A549 (cell line): Measurements from ENCODE around the gene DEPDC1B. TPM values are rescaled to one million over a fixed set of nuclear protein-coding genes. Genes with fewer than 3 reads are reported as not detected.

Experiments used
- ATAC-seq, 2 experiments: fragments of 200-7000 bp in 1 of 2; fragments of >200 bp in 1 of 2; cut with Nextera tagmentation in 1 of 2; cut with Tn5 transposase in 1 of 2; 3 replicates each; pipeline versions ENCODE4 v1.8.0 to v1.9.1; 2018 to 2020; ENCODE audit warnings: mild to moderate bottlenecking in 1 of 2, moderate library complexity in 1 of 2
- CTCF ChIA-PET: fragments of 300-600 bp; sonication (Branson Sonifier 250); formaldehyde crosslinking; extraction: SDS; loops from one replicate; lab custom pipeline; 2021; ENCODE audit warnings: antibody characterized with exemption, inconsistent platforms; lab: Yijun Ruan, JAX
- POLR2A ChIA-PET: fragments of 350-600 bp; formaldehyde crosslinking; extraction: SDS; loops from one replicate; lab custom pipeline; 2021; ENCODE audit warnings: antibody characterized with exemption, inconsistent platforms; lab: Yijun Ruan, JAX
- DNase-seq, 2 experiments: peaks; one replicate each; pipeline versions ENCODE4 v3.0.0 to v3.0.0-alpha.2; 2011 to 2016; ENCODE audit warnings: low read depth in 1 of 2, low spot score in 1 of 2
- FAIRE-seq: peaks from 2 replicates; lab custom pipeline; 2011; peaks lifted over from hg19 to GRCh38; lab: Jason Lieb, UNC
- H3K27ac ChIP-seq, 2 experiments: fragments of >200 bp; sonication (Bioruptor Twin); formaldehyde crosslinking; 3 replicates each; pipeline ENCODE4 v1.5.1; 2016 to 2017
- H3K4me1 ChIP-seq: fragments of >200 bp; sonication (Bioruptor Twin); formaldehyde crosslinking; 3 replicates; pipeline ENCODE4 v1.6.1; 2016
- H3K4me2 ChIP-seq: fragments of >200 bp; sonication (Bioruptor Twin); formaldehyde crosslinking; 3 replicates; pipeline ENCODE4 v1.6.1; 2016
- H3K4me3 ChIP-seq: fragments of >200 bp; sonication (Bioruptor Twin); formaldehyde crosslinking; 3 replicates; pipeline ENCODE4 v1.5.1; 2016
- H3K9me3 ChIP-seq: fragments of >200 bp; sonication (Bioruptor Twin); formaldehyde crosslinking; 3 replicates; pipeline ENCODE4 v1.6.1; 2016
- EHMT2 ChIP-seq: fragments of 200-600 bp; sonication (generic); IDR thresholded peaks from 2 replicates; pipeline ENCODE4 v1.6.1; 2016; ENCODE audit warnings: antibody characterized with exemption, low read depth, mild to moderate bottlenecking, moderate library complexity
- ESRRA ChIP-seq: fragments of 150-350 bp; IDR thresholded peaks from 2 replicates; pipeline ENCODE4 v1.6.1; 2014; ENCODE audit warnings: mild to moderate bottlenecking, low read length, borderline replicate concordance
- FOSB ChIP-seq: fragments of 250-450 bp; sonication (Bioruptor Pico); IDR thresholded peaks from 2 replicates; pipeline ENCODE4 v1.5.0; 2020; ENCODE audit warnings: mild to moderate bottlenecking, moderate library complexity
- HDAC2 ChIP-seq: fragments of 200-600 bp; sonication (generic); IDR thresholded peaks from 2 replicates; pipeline ENCODE4 v1.6.1; 2016
- HOXA7 ChIP-seq: fragments of 250-450 bp; sonication (Bioruptor Pico); IDR thresholded peaks from 2 replicates; pipeline ENCODE4 v1.5.0; 2020; ENCODE audit warnings: mild to moderate bottlenecking, moderate library complexity
- HOXB13 ChIP-seq: fragments of 250-450 bp; sonication (Bioruptor Pico); IDR thresholded peaks from 2 replicates; pipeline ENCODE4 v1.5.0; 2020; ENCODE audit warnings: low read depth, mild to moderate bottlenecking, moderate library complexity
- HOXB5 ChIP-seq: fragments of 250-450 bp; sonication (Bioruptor Pico); IDR thresholded peaks from 2 replicates; pipeline ENCODE4 v1.5.0; 2020; ENCODE audit warnings: mild to moderate bottlenecking, moderate library complexity
- JUN ChIP-seq, 2 experiments: fragments of >200 bp; sonication (Bioruptor Twin); formaldehyde crosslinking; IDR thresholded peaks; 2 replicates in 1 of 2; 3 replicates in 1 of 2; pipeline ENCODE4 v1.6.1; 2016 to 2017
- MAZ ChIP-seq: fragments of 150-350 bp; IDR thresholded peaks from 2 replicates; pipeline ENCODE4 v1.6.1; 2014; ENCODE audit warnings: antibody characterized with exemption, low read depth, low read length, borderline replicate concordance
- MYC ChIP-seq: IDR thresholded peaks from 2 replicates; pipeline ENCODE4 v1.6.1; 2012; ENCODE audit warnings: mild to moderate bottlenecking, inconsistent platforms, low read length, improper control_type of control experiment, borderline replicate concordance
- RARB ChIP-seq: fragments of 250-450 bp; sonication (Bioruptor Pico); IDR thresholded peaks from 2 replicates; pipeline ENCODE4 v1.8.0; 2021; ENCODE audit warnings: mild to moderate bottlenecking, moderate library complexity
- RFX5 ChIP-seq: fragments of 450-650 bp; IDR thresholded peaks from 2 replicates; pipeline ENCODE4 v1.7.1; 2014; ENCODE audit warnings: antibody characterized with exemption, mild to moderate bottlenecking, moderate library complexity
- SREBF2 ChIP-seq: fragments of 450-650 bp; IDR thresholded peaks from 2 replicates; pipeline ENCODE4 v1.6.1; 2014; ENCODE audit warnings: mild to moderate bottlenecking, moderate library complexity
- WGBS: methylation state at CpG from one replicate; pipeline ENCODE4 v1.1.6; 2017; ENCODE audit errors: missing lambda C conversion rate; 5-methylcytosine and 5-hydroxymethylcytosine counted together
- polyA plus RNA-seq, 4 experiments: library from polyadenylated mRNA; depleted of rRNA in 3 of 4; stranded (reverse); fragments of >200 nt; fragmentation: RNase III in 1 of 4; extraction: RNeasy Plus Mini Kit Qiagen cat#74134 plus additional on column Dnase treatment in 1 of 4; gene quantifications; 2 replicates in 3 of 4; 3 replicates in 1 of 4; pipeline ENCODE4 v1.2.3, GENCODE V29; 2011 to 2017
- TF ChIP-seq, protein P1 (sequence below): fragments of 200-600 bp; sonication (generic); IDR thresholded peaks from 2 replicates; pipeline ENCODE4 v1.6.1; 2016; ENCODE audit warnings: antibody characterized with exemption, mild to moderate bottlenecking, moderate library complexity
- TF ChIP-seq, protein P2 (sequence below): IDR thresholded peaks from 2 replicates; pipeline ENCODE4 v1.6.1; 2012
- TF ChIP-seq, protein P3 (sequence below): fragments of 250-450 bp; sonication (Bioruptor Pico); IDR thresholded peaks from 2 replicates; pipeline ENCODE4 v1.5.0; 2020; ENCODE audit warnings: low read depth, mild to moderate bottlenecking, moderate library complexity

The DEPDC1B gene
- polyA plus RNA-seq, 2 of the 4 experiments (the other 2 are of a cell fraction) = 17.4 to 34.8 TPM

GRCh38 chr5:60636001-60636400 lies 64.0 kb downstream of the DEPDC1B start (continued):
- TF ChIP-seq, protein P1, sequence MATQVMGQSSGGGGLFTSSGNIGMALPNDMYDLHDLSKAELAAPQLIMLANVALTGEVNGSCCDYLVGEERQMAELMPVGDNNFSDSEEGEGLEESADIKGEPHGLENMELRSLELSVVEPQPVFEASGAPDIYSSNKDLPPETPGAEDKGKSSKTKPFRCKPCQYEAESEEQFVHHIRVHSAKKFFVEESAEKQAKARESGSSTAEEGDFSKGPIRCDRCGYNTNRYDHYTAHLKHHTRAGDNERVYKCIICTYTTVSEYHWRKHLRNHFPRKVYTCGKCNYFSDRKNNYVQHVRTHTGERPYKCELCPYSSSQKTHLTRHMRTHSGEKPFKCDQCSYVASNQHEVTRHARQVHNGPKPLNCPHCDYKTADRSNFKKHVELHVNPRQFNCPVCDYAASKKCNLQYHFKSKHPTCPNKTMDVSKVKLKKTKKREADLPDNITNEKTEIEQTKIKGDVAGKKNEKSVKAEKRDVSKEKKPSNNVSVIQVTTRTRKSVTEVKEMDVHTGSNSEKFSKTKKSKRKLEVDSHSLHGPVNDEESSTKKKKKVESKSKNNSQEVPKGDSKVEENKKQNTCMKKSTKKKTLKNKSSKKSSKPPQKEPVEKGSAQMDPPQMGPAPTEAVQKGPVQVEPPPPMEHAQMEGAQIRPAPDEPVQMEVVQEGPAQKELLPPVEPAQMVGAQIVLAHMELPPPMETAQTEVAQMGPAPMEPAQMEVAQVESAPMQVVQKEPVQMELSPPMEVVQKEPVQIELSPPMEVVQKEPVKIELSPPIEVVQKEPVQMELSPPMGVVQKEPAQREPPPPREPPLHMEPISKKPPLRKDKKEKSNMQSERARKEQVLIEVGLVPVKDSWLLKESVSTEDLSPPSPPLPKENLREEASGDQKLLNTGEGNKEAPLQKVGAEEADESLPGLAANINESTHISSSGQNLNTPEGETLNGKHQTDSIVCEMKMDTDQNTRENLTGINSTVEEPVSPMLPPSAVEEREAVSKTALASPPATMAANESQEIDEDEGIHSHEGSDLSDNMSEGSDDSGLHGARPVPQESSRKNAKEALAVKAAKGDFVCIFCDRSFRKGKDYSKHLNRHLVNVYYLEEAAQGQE = no peak
- TF ChIP-seq, all 56 proteins: peak for 0

DNA sequence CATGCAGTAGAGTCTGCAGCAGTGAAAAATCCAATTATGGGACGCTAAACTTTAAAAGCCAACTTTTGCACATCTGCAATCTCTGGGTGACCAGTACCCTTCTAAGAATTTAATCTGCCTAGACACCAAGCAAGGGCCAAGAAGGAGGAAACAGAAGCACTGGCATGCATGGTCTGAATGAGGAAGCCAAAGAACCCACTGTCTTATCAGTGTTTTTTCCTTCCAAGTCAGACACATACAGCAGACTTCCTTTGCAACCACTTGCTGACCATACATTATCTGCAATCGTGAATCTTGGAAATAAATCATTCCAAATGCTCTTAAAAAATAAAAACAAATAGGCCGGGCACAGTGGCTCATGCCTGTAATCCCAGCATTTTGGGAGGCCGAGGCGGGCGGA lies 65.9 kb downstream of the DEPDC1B start:
- no peak for FAIRE-seq
- no peak for ATAC-seq
- TF ChIP-seq HOXB5 (no peak), HDAC2 (no peak)
- Histone ChIP-seq H3K27ac (no peak overlapping the region), H3K4me2 (no peak overlapping the region), H3K9me3 (peaks cover 18% of the 10 kb centered on the region), H3K4me3 (no peak overlapping the region), H3K4me1 (no peaks in the 10 kb centered on the region)
- CTCF ChIA-PET = no interaction called here
- POLR2A ChIA-PET = no interaction called here
- 82% methylated on average over 6 of the region's 6 CpGs for WGBS
- no peak for DNase-seq

- 92% methylated on average over 1 of the region's 1 CpG for WGBS
- FAIRE-seq (no peak), ATAC-seq (no peak), DNase-seq (no peak)
- TF ChIP-seq RARB (no peak), FOSB (CRISPR knock-in tag) (no peak), JUN (IDR thresholded peaks at IDR 0.05) (no peak), ESRRA (no peak), EHMT2 (no peak), MYC (no peak), SREBF2 (no peak), HOXB13 (CRISPR knock-in tag) (no peak), MAZ (no peak), HOXA7 (CRISPR knock-in tag) (no peak), RFX5 (no peak)
- TF ChIP-seq, protein P2, sequence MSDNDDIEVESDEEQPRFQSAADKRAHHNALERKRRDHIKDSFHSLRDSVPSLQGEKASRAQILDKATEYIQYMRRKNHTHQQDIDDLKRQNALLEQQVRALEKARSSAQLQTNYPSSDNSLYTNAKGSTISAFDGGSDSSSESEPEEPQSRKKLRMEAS = no peak
- TF ChIP-seq, protein P1 = no peak
- TF ChIP-seq, protein P3, sequence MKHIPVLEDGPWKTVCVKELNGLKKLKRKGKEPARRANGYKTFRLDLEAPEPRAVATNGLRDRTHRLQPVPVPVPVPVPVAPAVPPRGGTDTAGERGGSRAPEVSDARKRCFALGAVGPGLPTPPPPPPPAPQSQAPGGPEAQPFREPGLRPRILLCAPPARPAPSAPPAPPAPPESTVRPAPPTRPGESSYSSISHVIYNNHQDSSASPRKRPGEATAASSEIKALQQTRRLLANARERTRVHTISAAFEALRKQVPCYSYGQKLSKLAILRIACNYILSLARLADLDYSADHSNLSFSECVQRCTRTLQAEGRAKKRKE (CRISPR knock-in tag) = no peak
- CTCF ChIA-PET = no interaction called here
- Histone ChIP-seq H3K4me2 (no peak overlapping the region), H3K4me3 (no peak overlapping the region), H3K4me1 (no peaks in the 10 kb centered on the region), H3K27ac (no peak overlapping the region), H3K9me3 (peaks cover 18% of the 10 kb centered on the region)
- POLR2A ChIA-PET = no interaction called here
Measured at GRCh38 chr5:60633341-60633740, 66.6 kb downstream of the DEPDC1B start.
